Endothelial cell (in vitro differentiated cells): Measurements from ENCODE around the gene PSMA7. TPM values are rescaled to one million over a fixed set of nuclear protein-coding genes. Genes with fewer than 3 reads are reported as not detected.

ENCODE experiments used
- DNase-seq: peaks from one replicate; pipeline ENCODE4 v3.0.0; 2021; ENCODE audit warnings: low spot score
- H3K27ac Mint-ChIP-seq: one replicate; pipeline ENCODE4 v1.8.0; 2021; ENCODE audit warnings: mixed read lengths, inconsistent platforms; ENCODE audit not compliant: unreplicated experiment
- H3K27me3 Mint-ChIP-seq: one replicate; pipeline ENCODE4 v1.8.0; 2021; ENCODE audit warnings: mild to moderate bottlenecking, moderate library complexity, mixed read lengths, inconsistent platforms; ENCODE audit not compliant: unreplicated experiment
- H3K36me3 Mint-ChIP-seq: one replicate; pipeline ENCODE4 v1.8.0; 2021; ENCODE audit warnings: mild to moderate bottlenecking, low read depth, mixed read lengths, inconsistent platforms; ENCODE audit not compliant: unreplicated experiment
- H3K4me1 Mint-ChIP-seq: one replicate; pipeline ENCODE4 v1.8.0; 2021; ENCODE audit warnings: mild to moderate bottlenecking, mixed read lengths, inconsistent platforms; ENCODE audit not compliant: unreplicated experiment
- H3K4me3 Mint-ChIP-seq: one replicate; pipeline ENCODE4 v1.8.0; 2021; ENCODE audit warnings: mild to moderate bottlenecking, mixed read lengths, inconsistent platforms; ENCODE audit not compliant: unreplicated experiment
- H3K9me3 Mint-ChIP-seq: one replicate; pipeline ENCODE4 v1.8.0; 2021; ENCODE audit warnings: mixed read lengths, inconsistent platforms; ENCODE audit not compliant: unreplicated experiment
- CTCF ChIP-seq: fragments of 200-600 bp; sonication (generic); IDR thresholded peaks from one replicate; pipeline ENCODE4 v1.5.0; 2021; ENCODE audit warnings: antibody characterized with exemption; ENCODE audit not compliant: unreplicated experiment
- total RNA-seq: library from RNA; stranded (reverse); fragmentation: NEBNext Ultra II Directional; extraction: Animal tissue kit (Norgen Biotek cat#: 25700); gene quantifications from one replicate; pipeline ENCODE4 v1.2.1, GENCODE V29; 2021; ENCODE audit not compliant: unreplicated experiment

The PSMA7 gene
- total RNA-seq, 1 donor from 2014 or later = 302 TPM

DNA sequence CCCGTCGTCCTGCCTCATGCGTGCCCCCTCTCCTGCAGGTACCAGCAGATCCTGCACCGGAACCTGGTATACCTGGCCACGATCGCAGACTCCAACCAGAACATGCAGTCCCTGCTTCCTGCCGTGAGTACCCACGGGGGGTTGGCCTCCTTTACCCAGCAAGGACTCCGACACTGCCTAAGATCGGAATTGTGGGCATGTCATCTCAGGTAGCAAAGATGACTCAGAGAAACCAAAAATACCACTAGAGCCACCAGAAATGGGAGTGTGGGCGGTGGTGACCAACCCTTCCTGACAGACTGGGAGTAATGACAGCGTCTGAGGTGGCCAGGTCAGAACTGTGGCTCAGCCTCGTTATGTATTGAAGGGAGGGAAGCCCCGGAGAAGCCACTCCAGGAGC lies 16.6 kb upstream of the PSMA7 start:
- Mint-ChIP-seq H3K4me3 (no peak overlapping the region), H3K36me3 (peaks cover 5% of the 10 kb centered on the region), H3K4me1 (peaks cover 7% of the 10 kb centered on the region), H3K27me3 (peaks cover 8% of the 10 kb centered on the region), H3K9me3 (no peaks in the 10 kb centered on the region), H3K27ac (no peak overlapping the region)
- no peak for TF ChIP-seq CTCF
- no peak for DNase-seq

- peaks cover 13% of the 10 kb centered on the region for H3K36me3 Mint-ChIP-seq
- no peak for DNase-seq
- H3K4me3 Mint-ChIP-seq = no peak overlapping the region
- no peak overlapping the region for H3K27ac Mint-ChIP-seq
- H3K9me3 Mint-ChIP-seq = no peaks in the 10 kb centered on the region
- no peak for TF ChIP-seq CTCF
- peaks cover 9% of the 10 kb centered on the region for H3K27me3 Mint-ChIP-seq
- peaks cover 7% of the 10 kb centered on the region for H3K4me1 Mint-ChIP-seq
Observed at GRCh38 chr20:62159052-62159451, 15.9 kb upstream of the PSMA7 start.

GRCh38 chr20:62158541-62158940 lies 15.3 kb upstream of the PSMA7 start:
- DNase-seq = no peak
- Mint-ChIP-seq H3K4me3 (peak overlapping the region; percentile 62), H3K27ac (no peak overlapping the region), H3K9me3 (no peaks in the 10 kb centered on the region), H3K36me3 (peaks cover 18% of the 10 kb centered on the region), H3K27me3 (peaks cover 10% of the 10 kb centered on the region), H3K4me1 (peaks cover 8% of the 10 kb centered on the region)
- no peak for TF ChIP-seq CTCF

DNA sequence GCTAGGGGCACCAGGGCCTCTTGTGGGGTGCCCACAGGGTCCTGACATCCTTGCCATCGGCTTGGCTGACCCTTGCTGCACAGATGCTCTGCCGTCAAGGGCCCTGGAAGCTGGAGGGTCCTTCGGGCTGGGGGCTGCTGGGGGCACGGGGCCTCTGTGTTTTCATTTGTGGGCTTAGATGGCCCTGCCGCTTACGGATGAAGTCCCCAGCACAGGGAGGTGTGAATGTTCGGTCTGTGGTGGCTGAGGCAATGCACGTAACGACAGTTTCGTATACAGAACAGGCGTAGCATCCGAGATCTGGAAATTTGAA lies 14.8 kb upstream of the PSMA7 start:
- H3K4me3 Mint-ChIP-seq = no peak overlapping the region

More for the DNA sequence above, 14.8 kb upstream of the PSMA7 start:
- no peak for DNase-seq
- TF ChIP-seq CTCF = no peak
- H3K4me1 Mint-ChIP-seq = peaks cover 10% of the 10 kb centered on the region
- no peak overlapping the region for H3K27ac Mint-ChIP-seq
- H3K27me3 Mint-ChIP-seq = peaks cover 12% of the 10 kb centered on the region
- peaks cover 21% of the 10 kb centered on the region for H3K36me3 Mint-ChIP-seq
- no peaks in the 10 kb centered on the region for H3K9me3 Mint-ChIP-seq
